Activated naive CD8-positive, alpha-beta T cell treated with anti-CD3 and anti-CD28 coated beads for 36 hours (primary cell): ENCODE measurements around the gene TRMU. TPM values are rescaled to one million over a fixed set of nuclear protein-coding genes. Genes with fewer than 3 reads are reported as not detected.

Experiments used
- DNase-seq: peaks from one replicate; pipeline ENCODE4 v3.0.0; 2021
- H3K27ac Mint-ChIP-seq: one replicate; pipeline ENCODE4 v1.8.0; 2022; ENCODE audit warnings: mild to moderate bottlenecking, moderate library complexity, mixed read lengths
- H3K27me3 Mint-ChIP-seq: one replicate; pipeline ENCODE4 v1.8.0; 2022; ENCODE audit warnings: mild to moderate bottlenecking, mixed read lengths
- H3K36me3 Mint-ChIP-seq: one replicate; pipeline ENCODE4 v1.8.0; 2021; ENCODE audit warnings: mild to moderate bottlenecking, mixed read lengths
- H3K4me1 Mint-ChIP-seq: one replicate; pipeline ENCODE4 v1.8.0; 2021; ENCODE audit warnings: mixed read lengths
- H3K4me3 Mint-ChIP-seq: one replicate; pipeline ENCODE4 v1.8.0; 2022; ENCODE audit warnings: mild to moderate bottlenecking, moderate library complexity, mixed read lengths
- H3K9me3 Mint-ChIP-seq: one replicate; pipeline ENCODE4 v1.8.0; 2022; ENCODE audit warnings: mixed read lengths
- total RNA-seq, 2 experiments: library from RNA; stranded (reverse); gene quantifications; one replicate each; pipeline ENCODE4 v1.2.3, GENCODE V29; 2021

Gene TRMU
- total RNA-seq, 2 experiments from 2014 or later: 60.2 to 70.0 TPM

- H3K4me1 Mint-ChIP-seq: no peaks in the 10 kb centered on the region
- no peaks in the 10 kb centered on the region for H3K27me3 Mint-ChIP-seq
- no peaks in the 10 kb centered on the region for H3K9me3 Mint-ChIP-seq
- no peak for DNase-seq
- no peak overlapping the region for H3K4me3 Mint-ChIP-seq
- H3K36me3 Mint-ChIP-seq: peaks cover 27% of the 10 kb centered on the region
- no peak overlapping the region for H3K27ac Mint-ChIP-seq
These were observed 15.3 kb upstream of the TRMU start for GRCh38 chr22:46320166-46320710.

DNA sequence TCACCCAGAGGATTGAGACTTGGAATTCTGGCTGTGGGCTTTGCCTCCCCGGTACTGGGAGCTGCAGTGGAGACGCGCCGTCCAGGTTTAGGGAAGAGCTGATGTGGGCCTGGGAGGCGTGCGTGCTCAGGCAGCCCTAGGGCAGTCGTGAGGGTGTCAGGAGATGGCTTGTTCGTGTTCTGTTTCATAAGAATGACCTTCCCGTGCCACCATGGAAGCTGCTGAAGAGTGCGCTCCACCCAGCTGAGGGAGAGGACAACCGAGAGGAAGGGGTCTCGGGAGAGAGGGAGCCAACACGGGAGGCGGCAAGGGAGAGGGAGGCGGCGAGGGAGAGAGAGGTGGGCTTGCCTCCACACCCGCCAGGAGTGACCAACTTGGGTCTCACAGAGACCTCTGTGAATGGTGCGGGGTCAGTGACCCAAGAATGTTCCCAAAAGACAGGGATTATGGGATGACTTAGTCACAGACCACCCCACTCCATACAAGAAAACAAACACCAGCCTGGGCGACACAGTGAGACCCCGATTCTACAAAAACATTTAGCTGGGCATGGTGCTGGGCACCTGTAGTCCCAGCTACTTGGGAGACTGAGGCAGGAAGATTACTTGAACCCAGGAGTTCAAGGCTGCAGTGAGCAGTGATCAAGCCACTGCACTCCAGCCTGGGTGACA, 14.7 kb upstream of the TRMU start:
- H3K27ac Mint-ChIP-seq: no peak overlapping the region
- no peak overlapping the region for H3K4me3 Mint-ChIP-seq
- H3K27me3 Mint-ChIP-seq: no peaks in the 10 kb centered on the region
- H3K9me3 Mint-ChIP-seq: no peaks in the 10 kb centered on the region
- H3K36me3 Mint-ChIP-seq: peaks cover 31% of the 10 kb centered on the region
- no peaks in the 10 kb centered on the region for H3K4me1 Mint-ChIP-seq
- no peak for DNase-seq

DNA sequence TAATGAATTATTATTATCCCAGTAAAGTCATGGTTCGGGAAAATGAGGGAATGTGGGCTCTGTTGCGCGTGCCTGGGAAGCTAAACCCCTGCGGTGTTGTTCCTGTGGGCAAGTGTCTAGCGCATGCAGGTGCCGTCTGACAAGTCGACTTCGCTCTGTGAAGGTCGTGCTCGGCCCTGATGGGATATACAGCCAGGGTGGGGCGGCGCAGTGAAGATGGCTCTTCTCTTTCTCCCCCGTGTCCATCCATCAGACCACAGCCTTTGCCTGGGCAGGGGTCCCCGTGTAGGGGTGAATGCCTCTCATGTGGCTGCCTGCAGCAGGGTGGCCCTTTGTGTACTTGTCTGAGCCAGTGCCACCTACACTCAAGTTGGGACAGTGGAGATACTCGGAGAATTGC, 12.8 kb upstream of the TRMU start:
- no peak overlapping the region for H3K4me3 Mint-ChIP-seq
- no peaks in the 10 kb centered on the region for H3K27me3 Mint-ChIP-seq
- DNase-seq: no peak
- H3K4me1 Mint-ChIP-seq: no peaks in the 10 kb centered on the region
- H3K9me3 Mint-ChIP-seq: no peaks in the 10 kb centered on the region
- no peak overlapping the region for H3K27ac Mint-ChIP-seq
- H3K36me3 Mint-ChIP-seq: peaks cover 28% of the 10 kb centered on the region

GRCh38 chr22:46323162-46323561, 12.4 kb upstream of the TRMU start:
- Mint-ChIP-seq H3K4me3 (no peak overlapping the region), H3K27me3 (no peaks in the 10 kb centered on the region), H3K9me3 (no peaks in the 10 kb centered on the region), H3K36me3 (peaks cover 24% of the 10 kb centered on the region), H3K27ac (no peak overlapping the region), H3K4me1 (no peaks in the 10 kb centered on the region)
- DNase-seq: no peak

DNA sequence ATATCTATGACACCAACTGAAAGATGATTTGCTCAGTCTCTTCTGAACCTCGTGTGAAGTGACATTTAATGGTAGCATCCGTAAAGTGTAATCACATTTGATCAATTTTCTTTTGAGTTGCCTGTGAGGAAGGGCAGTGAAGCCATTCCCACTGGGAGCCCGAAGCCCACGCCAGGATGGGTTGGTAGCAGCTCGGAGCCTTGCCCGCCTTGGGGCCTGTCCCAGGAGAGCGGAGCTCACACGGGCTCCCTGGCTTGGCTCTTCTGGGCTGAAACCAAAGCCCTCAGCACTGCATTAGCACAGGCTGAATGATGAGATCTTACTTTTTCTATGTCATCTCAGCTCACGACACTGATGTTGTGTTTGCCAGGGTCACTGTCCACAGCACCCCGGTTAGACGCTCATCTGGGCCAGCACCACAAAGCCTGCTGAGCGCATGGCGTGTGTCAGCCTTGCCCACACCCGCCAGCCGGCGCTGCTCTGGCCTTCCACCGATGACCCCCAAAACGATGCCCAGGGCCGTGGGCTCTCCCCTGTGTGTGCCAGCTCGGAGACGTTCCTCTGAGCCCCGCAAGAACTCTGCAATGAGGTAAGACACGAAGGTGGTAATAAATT, 9.3 kb upstream of the TRMU start:
- Mint-ChIP-seq H3K36me3 (peaks cover 15% of the 10 kb centered on the region), H3K27ac (no peak overlapping the region)
- no peak for DNase-seq

GRCh38 chr22:46327691-46328465, 7.6 kb upstream of the TRMU start:
- Mint-ChIP-seq H3K4me1 (no peaks in the 10 kb centered on the region), H3K36me3 (peaks cover 15% of the 10 kb centered on the region), H3K9me3 (no peaks in the 10 kb centered on the region), H3K27me3 (no peaks in the 10 kb centered on the region), H3K27ac (no peak overlapping the region), H3K4me3 (no peak overlapping the region)
- no peak for DNase-seq

More for the DNA sequence above, 9.3 kb upstream of the TRMU start:
- H3K4me3 Mint-ChIP-seq: no peak overlapping the region
- H3K27me3 Mint-ChIP-seq: no peaks in the 10 kb centered on the region
- no peaks in the 10 kb centered on the region for H3K4me1 Mint-ChIP-seq
- no peaks in the 10 kb centered on the region for H3K9me3 Mint-ChIP-seq

GRCh38 chr22:46328797-46329196, 6.7 kb upstream of the TRMU start:
- no peak for DNase-seq
- peaks cover 18% of the 10 kb centered on the region for H3K36me3 Mint-ChIP-seq

GRCh38 chr22:46329616-46330015, 5.9 kb upstream of the TRMU start:
- H3K27ac Mint-ChIP-seq: no peak overlapping the region
- no peaks in the 10 kb centered on the region for H3K27me3 Mint-ChIP-seq
- no peak overlapping the region for H3K4me3 Mint-ChIP-seq
- no peak for DNase-seq
- no peaks in the 10 kb centered on the region for H3K9me3 Mint-ChIP-seq
- peaks cover 3% of the 10 kb centered on the region for H3K4me1 Mint-ChIP-seq
- H3K36me3 Mint-ChIP-seq: peaks cover 12% of the 10 kb centered on the region

More at GRCh38 chr22:46328797-46329196, 6.7 kb upstream of the TRMU start:
- Mint-ChIP-seq H3K4me3 (no peak overlapping the region), H3K27ac (no peak overlapping the region), H3K9me3 (no peaks in the 10 kb centered on the region), H3K27me3 (no peaks in the 10 kb centered on the region), H3K4me1 (no peaks in the 10 kb centered on the region)

DNA sequence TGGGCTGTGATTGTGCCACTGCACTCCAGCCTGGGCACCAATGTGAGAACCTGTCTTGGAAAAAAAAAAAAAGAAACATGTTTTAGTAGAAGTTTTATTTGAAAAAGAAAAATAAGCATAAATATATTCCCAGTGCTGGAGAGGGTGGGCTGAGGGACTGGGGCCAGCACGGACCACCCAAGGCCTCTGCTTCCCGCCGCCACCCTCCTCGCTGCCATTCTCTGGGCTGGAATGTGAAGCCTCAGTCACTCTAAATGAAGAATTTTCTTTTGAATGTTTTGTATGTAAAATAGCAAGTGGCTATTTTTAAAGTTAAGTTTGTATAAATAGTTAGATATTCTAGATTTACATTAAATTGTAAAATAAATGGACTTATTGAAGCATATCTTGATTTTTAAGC, 5.1 kb upstream of the TRMU start:
- Mint-ChIP-seq H3K9me3 (no peaks in the 10 kb centered on the region), H3K27ac (no peak overlapping the region), H3K36me3 (peaks cover 12% of the 10 kb centered on the region), H3K4me3 (no peak overlapping the region), H3K27me3 (no peaks in the 10 kb centered on the region), H3K4me1 (peaks cover 4% of the 10 kb centered on the region)
- DNase-seq: no peak

DNA sequence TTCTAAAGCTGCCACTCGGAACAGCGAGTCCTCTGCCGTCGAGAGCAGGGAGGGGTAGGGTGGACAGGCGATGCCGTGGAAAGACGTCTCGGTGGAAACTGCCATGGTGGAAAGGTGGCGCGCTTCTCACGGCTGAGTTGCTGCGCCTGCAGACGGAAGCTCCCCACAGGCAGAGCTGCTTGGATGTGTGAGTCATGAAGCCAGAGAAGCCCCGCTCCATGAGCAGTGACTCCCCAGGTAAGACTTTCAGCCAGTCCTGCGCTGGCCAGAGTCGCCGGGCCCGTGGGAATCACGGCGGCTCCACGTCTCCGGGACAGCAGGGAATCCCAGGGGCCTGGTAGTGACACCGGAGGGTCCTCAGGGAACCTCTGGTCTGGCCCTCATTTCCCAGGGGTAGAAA, 4.0 kb upstream of the TRMU start:
- Mint-ChIP-seq H3K4me1 (peaks cover 6% of the 10 kb centered on the region), H3K9me3 (no peaks in the 10 kb centered on the region), H3K27me3 (no peaks in the 10 kb centered on the region), H3K4me3 (no peak overlapping the region), H3K27ac (no peak overlapping the region), H3K36me3 (peaks cover 11% of the 10 kb centered on the region)
- DNase-seq: no peak

DNA sequence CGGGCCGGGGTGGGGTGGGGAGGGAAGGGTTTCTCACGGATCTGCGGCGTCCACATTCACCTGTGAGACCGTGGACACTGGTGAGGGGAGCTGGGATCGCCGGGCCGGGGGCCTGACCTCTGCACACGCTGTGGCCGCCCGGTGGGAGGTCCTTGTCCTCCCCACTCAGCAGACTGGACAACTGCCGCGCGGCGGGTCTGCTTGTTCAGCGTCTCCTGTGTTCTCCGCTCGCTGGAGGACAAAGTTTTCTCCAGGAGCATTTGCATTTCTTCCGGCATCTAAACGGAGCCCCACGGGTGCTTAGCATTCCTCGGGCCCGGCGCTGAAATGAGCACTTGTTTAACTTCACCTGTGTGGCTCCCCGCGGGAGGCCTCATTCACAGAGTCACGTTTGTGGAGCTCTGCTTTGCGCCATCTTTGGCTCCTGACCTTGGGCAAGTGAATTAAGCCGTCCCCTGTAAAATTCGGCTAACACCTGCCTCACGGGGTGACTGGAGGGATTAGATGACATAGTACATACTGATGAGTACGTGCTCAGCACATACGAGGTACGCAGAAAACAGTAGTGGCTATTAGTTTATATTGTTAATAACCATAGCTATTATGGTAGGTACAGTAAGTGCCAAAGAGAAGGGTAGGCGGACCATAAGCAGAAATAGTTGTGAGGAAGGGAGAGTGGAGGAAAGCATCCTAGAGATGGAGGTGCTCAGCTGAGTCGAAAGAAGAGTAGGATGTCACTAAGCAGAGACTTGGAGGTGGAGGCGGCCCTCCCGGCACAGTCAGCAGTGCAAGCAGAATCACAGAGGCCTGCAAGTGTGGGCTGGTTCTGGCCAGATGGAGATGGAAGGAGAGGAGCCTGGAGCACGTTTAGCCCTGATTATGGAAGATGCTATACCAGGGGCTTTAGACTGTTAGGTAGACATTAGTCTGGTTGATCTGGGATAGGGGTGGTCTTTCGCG, 885 bp downstream of the TRMU start:
- peaks cover 26% of the 10 kb centered on the region for H3K4me1 Mint-ChIP-seq
- H3K9me3 Mint-ChIP-seq: no peaks in the 10 kb centered on the region
- peak overlapping the region; percentile 95 for H3K4me3 Mint-ChIP-seq
- peak overlapping the region; percentile 94 for H3K27ac Mint-ChIP-seq
- H3K27me3 Mint-ChIP-seq: no peaks in the 10 kb centered on the region
- peak; percentile 14 for DNase-seq
- H3K36me3 Mint-ChIP-seq: peaks cover 39% of the 10 kb centered on the region

- peak overlapping the region; percentile 43 for H3K4me3 Mint-ChIP-seq
These were observed 2.4 kb downstream of the TRMU start for GRCh38 chr22:46337870-46338269.

GRCh38 chr22:46338636-46339035, 3.1 kb downstream of the TRMU start:
- H3K4me3 Mint-ChIP-seq: no peak overlapping the region
- no peak for DNase-seq
- H3K36me3 Mint-ChIP-seq: peaks cover 37% of the 10 kb centered on the region
- H3K27ac Mint-ChIP-seq: peak overlapping the region; percentile 23
- H3K9me3 Mint-ChIP-seq: no peaks in the 10 kb centered on the region
- no peaks in the 10 kb centered on the region for H3K27me3 Mint-ChIP-seq
- peaks cover 26% of the 10 kb centered on the region for H3K4me1 Mint-ChIP-seq

More at GRCh38 chr22:46337870-46338269, 2.4 kb downstream of the TRMU start:
- Mint-ChIP-seq H3K36me3 (peaks cover 40% of the 10 kb centered on the region), H3K4me1 (peaks cover 26% of the 10 kb centered on the region), H3K27ac (no peak overlapping the region), H3K9me3 (no peaks in the 10 kb centered on the region), H3K27me3 (no peaks in the 10 kb centered on the region)
- DNase-seq: no peak

DNA sequence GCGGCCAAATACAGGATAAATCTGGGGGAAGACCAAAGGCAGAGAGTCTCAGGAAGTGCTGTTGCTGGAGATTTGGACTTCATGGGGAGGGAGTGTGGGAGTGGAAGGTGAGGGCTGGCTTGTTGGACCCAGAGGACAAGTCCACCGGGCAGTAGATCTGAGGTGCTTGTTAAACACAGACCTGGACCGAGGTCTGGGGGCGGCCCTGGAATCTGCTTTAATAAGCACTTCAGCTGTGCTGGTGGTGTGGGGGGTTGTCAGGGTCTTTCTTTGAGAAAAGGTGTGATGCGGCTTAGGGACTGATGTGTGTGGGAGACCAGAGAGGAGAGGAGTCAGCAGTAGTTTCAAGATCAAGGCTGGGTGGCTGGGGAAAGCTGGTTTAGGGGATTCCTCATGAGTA, 4.4 kb downstream of the TRMU start:
- Mint-ChIP-seq H3K4me1 (peaks cover 22% of the 10 kb centered on the region), H3K4me3 (no peak overlapping the region), H3K36me3 (peaks cover 47% of the 10 kb centered on the region), H3K27me3 (no peaks in the 10 kb centered on the region), H3K27ac (no peak overlapping the region), H3K9me3 (no peaks in the 10 kb centered on the region)
- DNase-seq: no peak
